ENCODE results near the gene MMP10. TPM values are rescaled to one million over a fixed set of nuclear protein-coding genes. Genes with fewer than 3 reads are reported as not detected.
A peak's percentile ranks its signal among the peaks of the same experiment; 100 is the strongest.

The MMP10 gene
- total and polyA plus RNA-seq, 2 donors (not counting 1 experiment from before 2014, with no cell fraction given) = 0.17 to 0.66 TPM

DNA sequence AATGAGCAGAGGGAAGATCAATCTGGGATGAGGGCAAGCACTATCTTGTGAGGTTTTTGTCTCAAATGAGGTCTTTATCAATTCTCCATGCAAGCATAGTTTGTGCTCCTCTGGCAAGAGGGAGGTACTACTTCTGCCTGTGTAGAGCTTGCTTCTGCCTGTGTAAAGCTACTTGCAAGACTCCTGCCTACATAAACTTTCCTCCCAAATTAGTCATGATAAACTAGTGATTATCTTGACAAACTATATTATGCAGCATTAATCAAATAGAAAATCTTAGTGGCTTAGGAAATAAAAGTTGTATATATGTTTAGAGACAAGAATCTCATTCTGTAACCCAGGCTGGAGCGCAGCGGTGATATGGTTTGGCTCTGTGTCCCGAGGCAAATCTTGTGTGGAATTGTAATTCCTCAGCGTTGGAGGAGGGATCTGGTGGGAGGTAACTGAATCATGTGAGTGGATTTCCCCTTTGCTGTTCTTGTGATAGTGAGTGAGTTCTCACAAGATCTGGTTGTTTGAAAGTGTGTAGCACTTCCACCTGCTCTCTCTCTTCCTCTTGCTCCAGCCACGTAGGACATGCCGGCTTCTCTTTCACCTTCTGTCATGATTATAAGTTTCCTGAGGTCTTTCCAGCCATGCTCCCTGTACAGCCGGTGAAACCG, 8.0 kb upstream of the MMP10 start:
- no peak overlapping the region for H3K4me2 ChIP-seq (ENCODE audit: extremely low read depth, insufficient read depth, low read length)
- H3K36me3 ChIP-seq (ENCODE audit: control insufficient read depth, insufficient read depth, low read length) = no peaks in the 10 kb centered on the region
- no peaks in the 10 kb centered on the region for H3K9me3 ChIP-seq (ENCODE audit: control insufficient read depth, insufficient read depth, low read depth, low read length)
- H3K4me1 ChIP-seq (ENCODE audit: control insufficient read depth, extremely low read depth, insufficient read depth, low read length) = no peaks in the 10 kb centered on the region
- H3K79me2 ChIP-seq (ENCODE audit: control insufficient read depth, insufficient read depth, low read length) = no peaks in the 10 kb centered on the region
- no peak overlapping the region for H2AFZ ChIP-seq (ENCODE audit: low read length)
- peak in 1 of 2 donors; percentile 24 for DNase-seq (ENCODE audit: low read depth in 2 of 2)
- no peak overlapping the region for H3K9ac ChIP-seq (ENCODE audit: insufficient read depth, low read length)
- H3K4me3 ChIP-seq (replicated peaks in 1 of 4; ENCODE audit: control extremely low read depth in 1 of 4, insufficient read depth in 1 of 4, low read depth in 3 of 4, low read length in 4 of 4) = no peak overlapping the region
- H3K27ac ChIP-seq (ENCODE audit: insufficient read depth, low read length) = no peak overlapping the region
- TF ChIP-seq EZH2 (IDR thresholded peaks at IDR 0.05; ENCODE audit: low read length, missing control alignments) = no peak
- TF ChIP-seq, protein P1, sequence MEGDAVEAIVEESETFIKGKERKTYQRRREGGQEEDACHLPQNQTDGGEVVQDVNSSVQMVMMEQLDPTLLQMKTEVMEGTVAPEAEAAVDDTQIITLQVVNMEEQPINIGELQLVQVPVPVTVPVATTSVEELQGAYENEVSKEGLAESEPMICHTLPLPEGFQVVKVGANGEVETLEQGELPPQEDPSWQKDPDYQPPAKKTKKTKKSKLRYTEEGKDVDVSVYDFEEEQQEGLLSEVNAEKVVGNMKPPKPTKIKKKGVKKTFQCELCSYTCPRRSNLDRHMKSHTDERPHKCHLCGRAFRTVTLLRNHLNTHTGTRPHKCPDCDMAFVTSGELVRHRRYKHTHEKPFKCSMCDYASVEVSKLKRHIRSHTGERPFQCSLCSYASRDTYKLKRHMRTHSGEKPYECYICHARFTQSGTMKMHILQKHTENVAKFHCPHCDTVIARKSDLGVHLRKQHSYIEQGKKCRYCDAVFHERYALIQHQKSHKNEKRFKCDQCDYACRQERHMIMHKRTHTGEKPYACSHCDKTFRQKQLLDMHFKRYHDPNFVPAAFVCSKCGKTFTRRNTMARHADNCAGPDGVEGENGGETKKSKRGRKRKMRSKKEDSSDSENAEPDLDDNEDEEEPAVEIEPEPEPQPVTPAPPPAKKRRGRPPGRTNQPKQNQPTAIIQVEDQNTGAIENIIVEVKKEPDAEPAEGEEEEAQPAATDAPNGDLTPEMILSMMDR (conservative IDR thresholded peaks at IDR 0.05 in 1 of 2, IDR thresholded peaks at IDR 0.05 in 1 of 2; ENCODE audit: low read depth in 1 of 2, low read length in 2 of 2) = no peak
- H3K27me3 ChIP-seq (ENCODE audit: control insufficient read depth, insufficient read depth, low read length) = no peaks in the 10 kb centered on the region
- H4K20me1 ChIP-seq (ENCODE audit: control insufficient read depth, extremely low read depth, insufficient read depth, low read length) = no peaks in the 10 kb centered on the region

DNA sequence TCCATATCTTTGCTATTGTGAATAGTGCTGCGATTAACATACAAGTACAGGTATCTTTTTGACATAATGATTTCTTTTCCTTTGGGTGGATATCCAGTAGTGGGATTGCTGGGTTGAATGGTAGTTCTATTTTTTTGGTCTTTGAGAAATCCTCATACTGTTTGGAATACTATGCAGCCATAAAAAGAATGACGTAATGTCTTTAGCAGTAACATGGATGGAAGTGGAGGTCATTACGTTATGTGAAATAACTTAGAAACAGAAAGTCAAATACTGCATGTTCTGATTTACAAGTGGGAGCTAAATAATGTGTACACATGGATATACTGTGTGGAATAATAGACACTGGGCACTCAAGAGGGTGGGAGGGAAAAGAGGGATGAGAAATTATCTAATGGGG, 4.0 kb upstream of the MMP10 start:
- TF ChIP-seq EZH2 (IDR thresholded peaks at IDR 0.05; ENCODE audit: low read length, missing control alignments) = no peak
- TF ChIP-seq, protein P1 (conservative IDR thresholded peaks at IDR 0.05 in 1 of 2, IDR thresholded peaks at IDR 0.05 in 1 of 2; ENCODE audit: low read depth in 1 of 2, low read length in 2 of 2) = no peak

DNA sequence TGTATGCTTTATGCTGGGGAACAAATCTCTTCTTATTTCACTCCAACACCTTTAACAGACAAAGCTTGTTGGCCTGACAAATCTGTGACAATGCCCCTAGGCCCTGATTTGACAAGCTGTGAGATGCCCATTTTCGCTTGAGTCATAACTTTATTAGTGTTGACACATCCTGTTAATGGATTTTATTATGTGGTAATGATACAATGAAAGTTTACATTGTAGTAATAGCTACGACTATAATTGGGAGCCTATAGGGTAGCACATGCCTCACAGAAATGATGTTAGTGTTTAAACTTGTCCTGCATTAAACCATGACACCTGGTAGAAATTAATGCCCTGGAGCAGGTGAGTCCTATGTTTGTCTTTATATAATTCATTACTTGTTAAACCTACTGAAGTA, 3.3 kb upstream of the MMP10 start:
- Histone ChIP-seq H3K27ac (ENCODE audit: insufficient read depth, low read length) (no peak overlapping the region), H4K20me1 (ENCODE audit: control insufficient read depth, extremely low read depth, insufficient read depth, low read length) (no peaks in the 10 kb centered on the region), H3K36me3 (ENCODE audit: control insufficient read depth, insufficient read depth, low read length) (no peaks in the 10 kb centered on the region), H3K4me3 (replicated peaks in 1 of 4; ENCODE audit: control extremely low read depth in 1 of 4, insufficient read depth in 1 of 4, low read depth in 3 of 4, low read length in 4 of 4) (no peak overlapping the region), H3K27me3 (ENCODE audit: control insufficient read depth, insufficient read depth, low read length) (no peaks in the 10 kb centered on the region), H3K9me3 (ENCODE audit: control insufficient read depth, insufficient read depth, low read depth, low read length) (no peaks in the 10 kb centered on the region), H3K79me2 (ENCODE audit: control insufficient read depth, insufficient read depth, low read length) (no peaks in the 10 kb centered on the region), H3K4me2 (ENCODE audit: extremely low read depth, insufficient read depth, low read length) (no peak overlapping the region), H3K4me1 (ENCODE audit: control insufficient read depth, extremely low read depth, insufficient read depth, low read length) (no peaks in the 10 kb centered on the region), H3K9ac (ENCODE audit: insufficient read depth, low read length) (no peak overlapping the region), H2AFZ (ENCODE audit: low read length) (no peak overlapping the region)
- no peak for TF ChIP-seq EZH2 (IDR thresholded peaks at IDR 0.05; ENCODE audit: low read length, missing control alignments)
- TF ChIP-seq, protein P1 (conservative IDR thresholded peaks at IDR 0.05 in 1 of 2, IDR thresholded peaks at IDR 0.05 in 1 of 2; ENCODE audit: low read depth in 1 of 2, low read length in 2 of 2) = no peak
- no peak for DNase-seq (ENCODE audit: low read depth in 2 of 2)

More for the DNA sequence above, 4.0 kb upstream of the MMP10 start:
- DNase-seq (ENCODE audit: low read depth in 2 of 2) = no peak
- H3K9me3 ChIP-seq (ENCODE audit: control insufficient read depth, insufficient read depth, low read depth, low read length) = no peaks in the 10 kb centered on the region
- no peak overlapping the region for H3K4me3 ChIP-seq (replicated peaks in 1 of 4; ENCODE audit: control extremely low read depth in 1 of 4, insufficient read depth in 1 of 4, low read depth in 3 of 4, low read length in 4 of 4)
- no peaks in the 10 kb centered on the region for H3K36me3 ChIP-seq (ENCODE audit: control insufficient read depth, insufficient read depth, low read length)
- H3K4me2 ChIP-seq (ENCODE audit: extremely low read depth, insufficient read depth, low read length) = no peak overlapping the region
- no peaks in the 10 kb centered on the region for H3K79me2 ChIP-seq (ENCODE audit: control insufficient read depth, insufficient read depth, low read length)
- no peaks in the 10 kb centered on the region for H3K4me1 ChIP-seq (ENCODE audit: control insufficient read depth, extremely low read depth, insufficient read depth, low read length)
- H4K20me1 ChIP-seq (ENCODE audit: control insufficient read depth, extremely low read depth, insufficient read depth, low read length) = no peaks in the 10 kb centered on the region
- no peaks in the 10 kb centered on the region for H3K27me3 ChIP-seq (ENCODE audit: control insufficient read depth, insufficient read depth, low read length)
- no peak overlapping the region for H2AFZ ChIP-seq (ENCODE audit: low read length)
- H3K9ac ChIP-seq (ENCODE audit: insufficient read depth, low read length) = no peak overlapping the region
- no peak overlapping the region for H3K27ac ChIP-seq (ENCODE audit: insufficient read depth, low read length)

All from fibroblast of lung (primary cell).